OCI-LY1 (cell line): Measurements from ENCODE around the gene WDPCP.

Source experiments
- CTCF ChIP-seq: fragments of 200-600 bp; sonication (generic), shearing (Covaris generic); IDR thresholded peaks from 2 replicates; pipeline ENCODE4 v1.5.1; 2017; ENCODE audit warnings: mild to moderate bottlenecking, antibody characterized with exemption, low read length, moderate library complexity, mixed read lengths
- EZH2 ChIP-seq: fragments of 200-600 bp; sonication (generic), shearing (Covaris generic); IDR thresholded peaks from 2 replicates; pipeline ENCODE4 v1.8.0; 2017; ENCODE audit warnings: borderline replicate concordance, mixed run types, mild to moderate bottlenecking, antibody characterized with exemption, low read length, moderate library complexity, mixed read lengths

- TF ChIP-seq CTCF (no peak), EZH2 (no peak)
These were observed 67.5 kb downstream of the WDPCP start for GRCh38 chr2:63520793-63521192.
